Vein endothelial cell (primary cell): Measurements from ENCODE around the gene RFX3. TPM values are rescaled to one million over a fixed set of nuclear protein-coding genes. Genes with fewer than 3 reads are reported as not detected.

ENCODE experiments used
- total RNA-seq: library from RNA; depleted of rRNA; stranded (reverse); fragments of >200 nt; gene quantifications from 2 replicates; pipeline ENCODE4 v1.2.3, GENCODE V29; 2012

The RFX3 gene
- 2.9 and 5.6 TPM in 2 replicates for total RNA-seq

GRCh38 chr9:3525836-3526164, at the start of gene RFX3:
Gene RFX3, minus strand, starts transcription at chr9:3526001. Its CDS starts 130,413 bp downstream, at chr9:3395588.

